Measurements from ENCODE around the gene EYS. TPM values are rescaled to one million over a fixed set of nuclear protein-coding genes. Genes with fewer than 3 reads are reported as not detected.

EYS gene
- total and polyA plus RNA-seq, 9 of the 15 experiments (the other 6 are each of a cell fraction or from before 2014, with no cell fraction given) = 0.03 to 0.36 (median 0.10) TPM; not detected in 2

- TF ChIP-seq, protein P1, sequence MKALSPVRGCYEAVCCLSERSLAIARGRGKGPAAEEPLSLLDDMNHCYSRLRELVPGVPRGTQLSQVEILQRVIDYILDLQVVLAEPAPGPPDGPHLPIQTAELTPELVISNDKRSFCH (CRISPR knock-in tag; IDR thresholded peaks at IDR 0.05) = no peak
- TF ChIP-seq, protein P1 (tag; IDR thresholded peaks at IDR 0.05) = no peak
- no peak for TF ChIP-seq SMAD3 (CRISPR knock-in tag; conservative IDR thresholded peaks at IDR 0.05)
These were observed 985.2 kb downstream of the EYS start (continued) for GRCh38 chr6:64721865-64722264.

DNA sequence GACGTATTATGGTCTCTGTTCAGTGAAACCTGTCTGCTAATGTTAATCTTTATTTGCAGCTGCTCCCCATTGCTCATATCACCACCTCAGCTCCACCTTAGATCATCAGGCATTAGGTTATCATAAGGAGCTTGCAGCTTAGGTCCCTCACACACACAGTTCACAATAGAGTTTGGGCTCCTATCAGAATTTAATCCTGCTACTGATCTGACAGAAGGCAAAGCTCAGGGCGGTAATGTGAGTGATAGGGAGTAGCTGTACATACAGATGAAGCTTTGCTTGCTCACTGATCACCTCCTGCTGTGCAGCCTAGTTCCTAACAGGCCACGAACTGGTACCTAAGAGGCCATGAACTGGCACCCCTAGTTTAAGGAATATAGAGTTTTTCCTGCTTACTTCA is 989.7 kb downstream of the EYS start:
- Histone ChIP-seq H3K4me3 (no peak overlapping the region), H3K27ac (ENCODE audit: extremely low read depth, low read depth, low read length) (no peak overlapping the region), H3K36me3 (ENCODE audit: control insufficient read depth, insufficient read depth, low read length) (no peaks in the 10 kb centered on the region), H3K4me2 (ENCODE audit: insufficient read depth, low read length) (no peak overlapping the region), H3K79me2 (ENCODE audit: control insufficient read depth, insufficient read depth, low read length) (no peaks in the 10 kb centered on the region), H3K27me3 (ENCODE audit: control insufficient read depth in 2 of 2, insufficient read depth in 2 of 2, low read length in 2 of 2) (no peaks in the 10 kb centered on the region), H3K4me1 (replicated peaks in 1 of 2; ENCODE audit: control insufficient read depth in 2 of 2, insufficient read depth in 2 of 2, low read length in 2 of 2) (no peaks in the 10 kb centered on the region), H4K20me1 (replicated peaks; ENCODE audit: control insufficient read depth, insufficient read depth, low read length) (no peaks in the 10 kb centered on the region), H2AFZ (ENCODE audit: low read depth, low read length) (no peak overlapping the region), H3K9me3 (replicated peaks; ENCODE audit: control insufficient read depth, insufficient read depth, low read depth, low read length) (no peaks in the 10 kb centered on the region), H3K9me1 (ENCODE audit: control insufficient read depth, insufficient read depth, low read length) (no peaks in the 10 kb centered on the region), H3K9ac (ENCODE audit: insufficient read depth in 1 of 2, low read depth in 2 of 2, low read length in 2 of 2) (no peak overlapping the region)
- TF ChIP-seq GTF2E2 (tag; IDR thresholded peaks at IDR 0.05) (no peak), GATAD2A (IDR thresholded peaks at IDR 0.05) (no peak)
- TF ChIP-seq, protein P2, sequence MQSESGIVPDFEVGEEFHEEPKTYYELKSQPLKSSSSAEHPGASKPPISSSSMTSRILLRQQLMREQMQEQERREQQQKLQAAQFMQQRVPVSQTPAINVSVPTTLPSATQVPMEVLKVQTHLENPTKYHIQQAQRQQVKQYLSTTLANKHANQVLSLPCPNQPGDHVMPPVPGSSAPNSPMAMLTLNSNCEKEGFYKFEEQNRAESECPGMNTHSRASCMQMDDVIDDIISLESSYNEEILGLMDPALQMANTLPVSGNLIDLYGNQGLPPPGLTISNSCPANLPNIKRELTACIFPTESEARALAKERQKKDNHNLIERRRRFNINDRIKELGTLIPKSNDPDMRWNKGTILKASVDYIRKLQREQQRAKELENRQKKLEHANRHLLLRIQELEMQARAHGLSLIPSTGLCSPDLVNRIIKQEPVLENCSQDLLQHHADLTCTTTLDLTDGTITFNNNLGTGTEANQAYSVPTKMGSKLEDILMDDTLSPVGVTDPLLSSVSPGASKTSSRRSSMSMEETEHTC (IDR thresholded peaks at IDR 0.05) = no peak
- DNase-seq (ENCODE audit: extremely low read depth in 1 of 4, low spot score in 3 of 4) (no peak), FAIRE-seq (no peak), ATAC-seq (no peak)
- intact Hi-C loops (cut with micrococcal nuclease) (no loop called here), in situ Hi-C loops (cut with MboI) (no loop called here)
- ChIA-PET POLR2A (no interaction called here), CTCF (ENCODE audit: low intra/inter-chr PET ratio) (no interaction called here)
- 5% methylated on average over 3 of the region's 3 CpGs for WGBS (ENCODE audit: insufficient coverage, low coverage, missing lambda C conversion rate)
- BruUV-seq (replicated peaks) = no TSS peak
